GM18526 (cell line): ENCODE results near the gene RRP8.

Source experiments
- POLR2A ChIP-seq: IDR thresholded peaks from 3 replicates; pipeline ENCODE4 v1.6.1; 2011; ENCODE audit not compliant: insufficient read length; ENCODE audit errors: extremely low read depth

The RRP8 gene

DNA sequence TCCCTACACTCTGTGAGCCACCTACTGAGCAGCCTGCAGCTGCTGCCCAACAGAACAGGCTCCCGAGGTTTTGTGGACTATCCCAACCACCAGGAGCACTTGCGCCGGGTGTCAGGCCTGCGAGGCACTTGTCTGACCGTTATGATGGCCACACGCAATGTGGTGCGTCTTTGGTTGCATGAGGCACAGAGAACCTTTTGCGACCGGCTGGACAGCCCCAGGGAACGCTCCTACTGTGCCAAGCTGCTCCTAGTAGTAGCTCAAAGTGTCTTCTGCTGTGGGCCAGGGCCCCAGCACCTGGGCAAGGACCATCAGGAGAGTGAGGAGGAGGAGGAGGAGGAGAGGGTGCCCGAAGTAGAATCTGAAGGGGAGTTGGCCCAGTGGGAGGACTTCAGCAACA is 46.4 kb downstream of the RRP8 start:
- TF ChIP-seq POLR2A, result no peak

DNA sequence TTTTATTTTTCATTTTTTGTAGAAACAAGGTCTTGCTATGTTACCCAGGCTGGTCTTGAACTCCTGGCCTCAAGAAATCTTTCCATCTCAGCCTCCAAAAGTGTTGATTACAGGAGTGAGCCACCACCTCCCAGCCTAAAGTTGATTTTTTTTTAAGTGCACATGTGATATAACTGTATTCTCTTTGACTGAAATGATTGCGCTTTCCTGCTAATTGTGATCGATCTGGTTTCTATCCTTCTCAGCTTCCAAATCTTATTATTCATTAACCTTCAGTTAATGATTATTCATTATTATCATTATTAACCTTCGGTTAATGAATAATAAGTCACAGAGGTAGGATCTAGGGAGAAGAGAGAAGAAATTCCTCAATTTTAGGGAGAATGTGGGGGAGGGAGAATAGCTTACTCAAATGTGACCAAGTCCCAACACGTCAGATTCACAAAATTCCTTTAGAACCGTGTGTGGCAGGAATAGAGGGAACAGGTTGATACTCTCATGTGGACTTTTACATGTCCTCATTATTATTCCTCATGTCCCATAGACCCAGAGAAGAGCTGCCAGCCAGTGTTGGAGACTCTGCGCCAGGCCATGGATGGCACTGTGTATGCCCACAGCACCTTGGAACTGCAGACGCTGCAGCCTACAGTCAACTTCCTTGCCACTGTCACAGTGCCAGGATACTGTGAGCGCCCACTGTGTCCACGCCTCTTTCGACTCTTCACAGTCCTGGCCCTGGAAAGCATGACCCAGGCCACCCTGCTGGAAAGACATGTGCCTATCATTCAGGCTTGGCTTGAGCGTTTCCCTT is 47.1 kb downstream of the RRP8 start:
- TF ChIP-seq POLR2A, result no peak

- TF ChIP-seq POLR2A, result no peak
Observed at GRCh38 chr11:6554828-6555706, 48.3 kb downstream of the RRP8 start.

DNA sequence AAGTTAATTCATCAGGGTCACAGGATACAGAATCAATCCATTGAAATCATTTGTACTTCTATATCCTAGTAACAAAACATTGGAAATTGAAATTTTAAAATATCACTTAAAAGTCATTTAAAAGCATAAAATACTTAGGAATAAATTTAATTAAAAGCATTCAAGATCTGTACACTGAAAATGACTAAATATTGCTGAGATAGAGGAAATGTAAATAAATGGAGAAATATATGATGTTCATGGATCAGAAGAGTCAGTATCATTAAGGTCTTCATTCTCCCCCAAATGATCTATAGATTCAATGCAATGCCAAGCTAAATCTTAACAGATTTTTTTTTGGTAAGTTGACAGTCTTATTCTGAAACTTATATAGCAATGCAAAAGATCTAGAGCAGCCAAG is 49.8 kb downstream of the RRP8 start:
- TF ChIP-seq POLR2A, result no peak

- TF ChIP-seq POLR2A, result no peak
Observed at GRCh38 chr11:6548641-6549040, 54.8 kb downstream of the RRP8 start.

- no peak for TF ChIP-seq POLR2A
Observed at GRCh38 chr11:6548121-6548520, 55.3 kb downstream of the RRP8 start.

- no peak for TF ChIP-seq POLR2A
Observed at GRCh38 chr11:6547177-6547576, 56.2 kb downstream of the RRP8 start.

GRCh38 chr11:6546735-6547134 is 56.7 kb downstream of the RRP8 start:
- no peak for TF ChIP-seq POLR2A

- TF ChIP-seq POLR2A, result no peak
Observed at GRCh38 chr11:6545917-6546605, 57.4 kb downstream of the RRP8 start.
